ENCODE measurements around the gene ADARB2.

GRCh38 chr10:1451362-1451888, 285.9 kb downstream of the ADARB2 start:
- TF ChIP-seq FOXM1 (IDR thresholded peaks at IDR 0.05; ENCODE audit: borderline replicate concordance) = no peak
- no peak for TF ChIP-seq FOXK2 (IDR thresholded peaks at IDR 0.05)
- TF ChIP-seq SP1 (IDR thresholded peaks at IDR 0.05) = no peak
- TF ChIP-seq ZNF384 (IDR thresholded peaks at IDR 0.05) = no peak
- no peak for TF ChIP-seq NFRKB (IDR thresholded peaks at IDR 0.05)

All from HEK293T (cell line).